ENCODE results near the gene FAM3A.

FAM3A gene

DNA sequence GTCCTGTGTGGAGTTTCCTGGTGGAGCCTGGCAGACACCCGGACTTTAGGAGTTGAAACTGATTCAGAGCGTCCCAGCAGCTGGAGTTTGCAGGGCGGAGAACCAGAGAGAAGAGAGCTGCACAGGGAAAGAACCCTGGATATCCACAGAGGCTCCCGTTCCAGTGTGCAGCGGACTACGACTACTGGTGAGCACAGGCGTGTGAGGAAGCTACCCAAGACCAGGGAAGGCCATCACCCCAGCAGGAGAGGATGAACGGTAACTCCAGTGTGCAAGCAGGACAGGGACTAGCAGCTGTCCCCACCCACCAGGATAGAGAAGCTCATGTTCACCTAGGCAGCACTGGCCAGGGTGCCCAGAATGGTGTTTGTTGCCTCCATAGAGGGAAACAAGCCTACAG lies 39.2 kb downstream of the FAM3A start:
- Histone ChIP-seq H3K27ac (ENCODE audit: low read depth, low read length) (no peak overlapping the region), H3K9me3 (ENCODE audit: control insufficient read depth, insufficient read depth, low read length) (peaks cover 30% of the 10 kb centered on the region), H3K9ac (ENCODE audit: low read depth, low read length) (no peak overlapping the region), H3K36me3 (ENCODE audit: control insufficient read depth, insufficient read depth, low read length) (no peaks in the 10 kb centered on the region), H3K4me1 (ENCODE audit: control insufficient read depth, insufficient read depth, low read length) (no peaks in the 10 kb centered on the region), H3K4me3 (ENCODE audit: low read depth, low read length) (no peak overlapping the region), H3K27me3 (ENCODE audit: control insufficient read depth, insufficient read depth, low read length) (no peaks in the 10 kb centered on the region)

DNA sequence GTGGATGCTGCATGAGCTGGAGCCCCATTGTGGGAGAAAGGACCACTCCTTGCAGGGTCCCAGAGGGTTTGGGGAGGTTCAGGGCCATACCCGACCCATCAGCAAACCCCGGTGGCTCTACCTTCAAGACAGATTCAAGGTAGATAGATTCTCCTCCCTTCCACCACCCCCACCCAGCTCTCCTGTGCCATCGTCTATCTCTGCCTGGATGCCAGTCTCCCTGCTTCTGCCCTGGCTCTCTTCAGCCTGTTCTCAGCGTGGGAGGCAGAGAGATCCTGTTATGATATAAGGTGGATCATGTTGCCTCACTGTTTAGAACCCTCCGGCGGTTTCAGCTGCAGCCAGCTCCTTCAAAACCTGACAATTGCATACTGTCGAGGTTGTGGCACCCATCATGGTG lies 42.3 kb downstream of the FAM3A start:
- H3K27ac ChIP-seq (ENCODE audit: low read depth, low read length): no peak overlapping the region
- no peaks in the 10 kb centered on the region for H3K27me3 ChIP-seq (ENCODE audit: control insufficient read depth, insufficient read depth, low read length)
- H3K36me3 ChIP-seq (ENCODE audit: control insufficient read depth, insufficient read depth, low read length): peaks cover 21% of the 10 kb centered on the region

DNA sequence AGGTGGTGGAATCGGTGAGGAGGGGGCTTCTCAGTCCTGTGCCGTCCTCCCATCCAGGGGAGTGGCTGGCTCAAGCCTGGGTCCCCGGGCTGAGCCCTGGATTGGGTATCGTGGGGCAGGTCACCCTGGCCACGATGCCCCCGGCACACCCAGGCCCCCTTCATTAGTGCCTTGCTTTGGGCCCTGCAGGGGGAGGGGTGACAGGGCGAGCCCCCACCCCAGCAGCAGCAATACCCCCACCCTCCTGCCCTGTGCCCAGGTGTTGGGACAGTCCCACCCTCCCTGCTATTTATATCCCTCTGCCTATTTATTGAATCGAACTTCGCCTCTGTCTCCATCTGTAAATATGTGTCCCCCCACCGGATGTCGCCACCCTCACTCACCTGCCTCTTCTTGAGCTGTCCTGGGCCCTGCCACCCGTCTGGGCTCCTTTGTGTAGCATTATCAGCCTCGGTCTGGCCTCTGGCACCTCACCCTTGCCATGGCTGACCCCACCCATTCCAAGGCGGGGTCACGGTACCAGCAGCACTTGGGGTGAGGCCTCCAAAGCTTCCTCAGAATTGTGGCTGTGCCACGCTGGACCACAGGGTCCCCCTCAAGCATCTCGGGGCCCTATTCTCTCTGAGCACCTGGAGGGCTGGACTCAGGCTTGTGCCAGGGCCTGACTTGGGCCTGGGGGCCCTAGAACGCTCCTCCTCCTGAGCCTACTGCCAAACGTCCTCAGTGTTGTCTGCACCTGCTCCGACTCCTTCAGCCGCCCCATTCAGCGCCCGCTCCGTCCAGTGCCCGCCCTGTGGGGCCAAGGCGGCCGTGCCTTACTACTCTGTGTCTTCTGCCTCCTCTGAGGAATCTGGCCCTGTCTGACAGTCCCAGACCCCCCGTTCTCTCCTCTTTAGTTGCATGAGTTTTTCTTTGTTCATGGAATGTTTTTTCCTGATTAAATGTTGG lies 43.1 kb downstream of the FAM3A start:
- no peak overlapping the region for H3K27ac ChIP-seq (ENCODE audit: low read depth, low read length)
- H3K4me3 ChIP-seq (ENCODE audit: low read depth, low read length): no peak overlapping the region
- no peaks in the 10 kb centered on the region for H3K27me3 ChIP-seq (ENCODE audit: control insufficient read depth, insufficient read depth, low read length)
- H3K4me1 ChIP-seq (ENCODE audit: control insufficient read depth, insufficient read depth, low read length): no peaks in the 10 kb centered on the region
- H3K9me3 ChIP-seq (ENCODE audit: control insufficient read depth, insufficient read depth, low read length): peaks cover 49% of the 10 kb centered on the region
- peaks cover 25% of the 10 kb centered on the region for H3K36me3 ChIP-seq (ENCODE audit: control insufficient read depth, insufficient read depth, low read length)
- H3K9ac ChIP-seq (ENCODE audit: low read depth, low read length): no peak overlapping the region

More for the DNA sequence above, 42.3 kb downstream of the FAM3A start:
- no peak overlapping the region for H3K9ac ChIP-seq (ENCODE audit: low read depth, low read length)
- no peaks in the 10 kb centered on the region for H3K4me1 ChIP-seq (ENCODE audit: control insufficient read depth, insufficient read depth, low read length)
- peaks cover 53% of the 10 kb centered on the region for H3K9me3 ChIP-seq (ENCODE audit: control insufficient read depth, insufficient read depth, low read length)
- no peak overlapping the region for H3K4me3 ChIP-seq (ENCODE audit: low read depth, low read length)

DNA sequence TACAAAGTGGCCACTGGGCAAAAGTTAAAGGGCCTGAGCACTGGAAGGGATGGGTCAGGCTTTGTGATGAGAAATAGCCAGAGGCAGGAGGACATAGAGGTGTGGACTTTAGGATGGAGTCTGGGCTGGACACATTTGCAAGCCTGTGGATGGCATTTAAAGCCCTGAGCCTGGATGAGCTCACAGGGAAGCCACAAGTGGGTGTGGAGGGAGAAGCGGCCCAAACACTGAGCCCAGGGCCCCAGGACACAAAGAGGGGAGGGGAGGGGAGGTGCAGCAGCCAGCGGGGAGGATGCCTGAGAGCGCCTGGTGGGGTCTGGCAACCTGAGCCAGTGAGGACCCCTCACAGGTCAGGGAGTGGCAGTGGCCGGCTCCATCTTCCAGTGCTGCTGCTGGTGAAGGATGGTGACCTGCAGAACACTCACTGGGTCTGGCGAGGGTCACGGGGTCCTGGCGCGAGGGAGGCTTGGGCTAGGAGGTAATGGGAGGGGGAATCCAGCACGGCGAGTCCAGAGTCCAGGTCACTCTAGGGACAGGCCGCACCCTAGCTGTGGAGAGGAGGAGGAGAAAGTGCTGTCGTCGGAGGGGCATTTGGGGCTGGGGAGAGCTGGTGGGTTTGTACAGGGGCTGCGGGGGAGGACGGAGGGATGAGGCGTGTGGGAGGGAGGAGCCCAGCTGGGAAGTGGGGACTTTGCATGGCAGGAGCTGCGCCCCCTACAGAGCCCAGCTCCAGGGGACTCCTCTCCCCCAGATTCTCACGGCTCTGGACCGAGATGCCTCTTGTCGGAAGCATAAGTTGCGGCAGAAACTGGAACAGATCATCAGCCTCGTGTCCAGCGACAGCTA lies 44.0 kb downstream of the FAM3A start:
- H3K9me3 ChIP-seq (ENCODE audit: control insufficient read depth, insufficient read depth, low read length): peaks cover 41% of the 10 kb centered on the region
- no peaks in the 10 kb centered on the region for H3K4me1 ChIP-seq (ENCODE audit: control insufficient read depth, insufficient read depth, low read length)
- H3K27me3 ChIP-seq (ENCODE audit: control insufficient read depth, insufficient read depth, low read length): no peaks in the 10 kb centered on the region
- no peak overlapping the region for H3K4me3 ChIP-seq (ENCODE audit: low read depth, low read length)
- H3K36me3 ChIP-seq (ENCODE audit: control insufficient read depth, insufficient read depth, low read length): peaks cover 27% of the 10 kb centered on the region
- no peak overlapping the region for H3K27ac ChIP-seq (ENCODE audit: low read depth, low read length)
- H3K9ac ChIP-seq (ENCODE audit: low read depth, low read length): no peak overlapping the region

DNA sequence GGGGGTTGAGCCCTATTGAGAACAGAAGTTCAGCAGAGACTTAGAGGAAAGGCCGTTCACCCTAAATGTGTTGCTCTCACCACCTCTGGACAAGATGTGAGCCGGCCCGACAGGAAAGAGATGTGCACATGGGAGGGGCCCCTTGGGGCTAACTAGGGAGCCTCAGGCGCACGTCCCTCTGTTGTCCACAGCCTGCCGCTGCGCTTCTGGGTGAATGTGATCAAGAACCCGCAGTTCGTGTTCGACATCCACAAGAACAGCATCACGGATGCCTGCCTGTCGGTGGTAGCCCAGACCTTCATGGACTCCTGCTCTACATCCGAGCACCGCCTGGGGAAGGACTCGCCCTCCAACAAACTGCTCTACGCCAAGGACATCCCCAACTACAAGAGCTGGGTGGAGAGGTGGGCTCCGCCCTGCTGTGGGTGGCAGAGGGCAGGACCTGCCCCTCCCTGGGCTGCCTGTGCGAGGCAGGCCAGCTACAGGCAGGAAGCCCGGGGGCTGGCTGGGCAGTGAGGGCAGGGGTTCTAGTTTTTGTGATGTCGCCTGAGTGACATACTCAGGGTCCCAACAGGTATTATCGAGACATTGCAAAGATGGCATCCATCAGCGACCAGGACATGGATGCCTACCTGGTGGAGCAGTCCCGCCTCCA lies 45.0 kb downstream of the FAM3A start:
- Histone ChIP-seq H3K9ac (ENCODE audit: low read depth, low read length) (no peak overlapping the region), H3K4me3 (ENCODE audit: low read depth, low read length) (no peak overlapping the region), H3K27ac (ENCODE audit: low read depth, low read length) (no peak overlapping the region), H3K4me1 (ENCODE audit: control insufficient read depth, insufficient read depth, low read length) (no peaks in the 10 kb centered on the region), H3K27me3 (ENCODE audit: control insufficient read depth, insufficient read depth, low read length) (no peaks in the 10 kb centered on the region), H3K36me3 (ENCODE audit: control insufficient read depth, insufficient read depth, low read length) (peaks cover 27% of the 10 kb centered on the region), H3K9me3 (ENCODE audit: control insufficient read depth, insufficient read depth, low read length) (peaks cover 43% of the 10 kb centered on the region)

DNA sequence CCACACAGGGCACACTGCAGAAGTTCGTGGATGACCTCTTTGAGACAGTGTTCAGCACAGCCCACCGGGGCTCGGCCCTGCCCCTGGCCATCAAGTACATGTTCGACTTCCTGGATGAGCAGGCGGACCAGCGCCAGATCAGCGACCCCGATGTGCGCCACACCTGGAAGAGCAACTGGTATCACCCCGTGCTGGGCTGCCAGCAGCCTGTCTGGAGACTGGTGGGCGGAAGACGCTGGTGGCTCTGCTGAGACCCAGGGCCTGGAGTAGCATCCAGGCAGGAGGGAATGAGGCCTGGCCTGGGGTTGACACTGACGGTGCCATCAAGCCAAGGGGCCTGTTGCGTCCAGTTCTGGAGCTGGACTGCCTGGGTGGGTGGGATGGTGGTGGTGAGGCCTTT lies 45.6 kb downstream of the FAM3A start:
- peaks cover 29% of the 10 kb centered on the region for H3K36me3 ChIP-seq (ENCODE audit: control insufficient read depth, insufficient read depth, low read length)
- no peak overlapping the region for H3K27ac ChIP-seq (ENCODE audit: low read depth, low read length)
- no peak overlapping the region for H3K4me3 ChIP-seq (ENCODE audit: low read depth, low read length)
- H3K9ac ChIP-seq (ENCODE audit: low read depth, low read length): no peak overlapping the region
- no peaks in the 10 kb centered on the region for H3K4me1 ChIP-seq (ENCODE audit: control insufficient read depth, insufficient read depth, low read length)
- H3K9me3 ChIP-seq (ENCODE audit: control insufficient read depth, insufficient read depth, low read length): peaks cover 43% of the 10 kb centered on the region
- no peaks in the 10 kb centered on the region for H3K27me3 ChIP-seq (ENCODE audit: control insufficient read depth, insufficient read depth, low read length)

DNA sequence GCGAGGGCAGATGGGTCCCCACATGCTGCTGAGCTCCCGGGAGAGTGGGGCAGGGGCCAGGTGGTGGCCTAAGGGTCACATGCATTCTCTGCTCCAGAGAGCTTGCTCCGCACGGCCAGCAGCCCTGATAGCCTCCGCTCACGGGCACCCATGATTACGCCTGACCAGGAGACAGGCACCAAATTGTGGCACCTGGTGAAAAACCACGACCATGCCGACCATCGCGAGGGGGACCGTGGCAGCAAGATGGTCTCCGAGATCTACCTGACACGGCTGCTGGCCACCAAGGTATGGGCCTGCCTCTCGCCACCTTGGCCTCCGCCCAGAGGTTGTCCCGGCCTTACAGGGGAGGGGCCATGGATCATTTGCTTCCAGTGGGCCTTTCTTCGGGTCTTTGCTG lies 46.2 kb downstream of the FAM3A start:
- H3K9me3 ChIP-seq (ENCODE audit: control insufficient read depth, insufficient read depth, low read length): peaks cover 43% of the 10 kb centered on the region
- no peaks in the 10 kb centered on the region for H3K27me3 ChIP-seq (ENCODE audit: control insufficient read depth, insufficient read depth, low read length)
- H3K9ac ChIP-seq (ENCODE audit: low read depth, low read length): no peak overlapping the region
- H3K36me3 ChIP-seq (ENCODE audit: control insufficient read depth, insufficient read depth, low read length): peaks cover 32% of the 10 kb centered on the region
- no peak overlapping the region for H3K27ac ChIP-seq (ENCODE audit: low read depth, low read length)
- H3K4me1 ChIP-seq (ENCODE audit: control insufficient read depth, insufficient read depth, low read length): no peaks in the 10 kb centered on the region
- no peak overlapping the region for H3K4me3 ChIP-seq (ENCODE audit: low read depth, low read length)

DNA sequence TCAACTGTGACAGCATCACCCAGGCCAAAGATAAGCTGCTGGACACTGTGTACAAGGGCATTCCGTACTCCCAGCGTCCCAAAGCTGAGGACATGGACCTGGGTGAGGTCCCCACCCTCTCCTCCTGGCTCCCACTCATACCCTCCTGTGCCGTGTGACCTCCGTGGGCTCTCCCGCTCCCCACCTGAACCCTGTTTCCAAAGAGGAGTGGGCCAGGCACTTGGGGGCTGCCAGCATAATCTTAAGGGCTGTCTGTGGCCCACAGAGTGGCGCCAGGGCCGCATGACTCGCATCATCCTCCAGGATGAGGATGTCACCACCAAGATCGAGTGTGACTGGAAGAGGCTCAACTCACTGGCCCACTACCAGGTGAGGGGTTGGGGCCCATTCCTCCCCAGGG lies 46.9 kb downstream of the FAM3A start:
- Histone ChIP-seq H3K36me3 (ENCODE audit: control insufficient read depth, insufficient read depth, low read length) (peaks cover 36% of the 10 kb centered on the region), H3K4me1 (ENCODE audit: control insufficient read depth, insufficient read depth, low read length) (no peaks in the 10 kb centered on the region), H3K9ac (ENCODE audit: low read depth, low read length) (no peak overlapping the region), H3K27me3 (ENCODE audit: control insufficient read depth, insufficient read depth, low read length) (no peaks in the 10 kb centered on the region), H3K27ac (ENCODE audit: low read depth, low read length) (no peak overlapping the region), H3K4me3 (ENCODE audit: low read depth, low read length) (no peak overlapping the region), H3K9me3 (ENCODE audit: control insufficient read depth, insufficient read depth, low read length) (peaks cover 46% of the 10 kb centered on the region)

DNA sequence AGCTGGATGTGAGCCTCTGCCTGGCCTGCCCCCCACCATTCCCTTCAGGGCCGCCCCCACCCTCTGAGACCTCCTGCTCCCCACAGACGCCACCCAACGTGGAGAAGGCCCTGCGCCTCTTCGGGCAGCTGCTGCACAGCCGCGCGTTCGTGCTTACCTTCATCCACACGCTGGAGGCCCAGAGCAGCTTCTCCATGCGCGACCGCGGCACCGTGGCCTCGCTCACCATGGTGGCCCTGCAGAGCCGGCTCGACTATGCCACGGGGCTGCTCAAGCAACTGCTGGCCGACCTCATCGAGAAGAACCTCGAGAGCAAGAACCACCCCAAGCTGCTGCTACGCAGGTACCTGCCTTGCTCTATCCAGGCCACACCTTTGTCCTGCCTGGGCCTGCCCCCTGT lies 47.8 kb downstream of the FAM3A start:
- no peak overlapping the region for H3K27ac ChIP-seq (ENCODE audit: low read depth, low read length)
- no peak overlapping the region for H3K9ac ChIP-seq (ENCODE audit: low read depth, low read length)
- peaks cover 37% of the 10 kb centered on the region for H3K36me3 ChIP-seq (ENCODE audit: control insufficient read depth, insufficient read depth, low read length)
- no peak overlapping the region for H3K4me3 ChIP-seq (ENCODE audit: low read depth, low read length)
- H3K4me1 ChIP-seq (ENCODE audit: control insufficient read depth, insufficient read depth, low read length): no peaks in the 10 kb centered on the region
- no peaks in the 10 kb centered on the region for H3K27me3 ChIP-seq (ENCODE audit: control insufficient read depth, insufficient read depth, low read length)
- H3K9me3 ChIP-seq (ENCODE audit: control insufficient read depth, insufficient read depth, low read length): peaks cover 40% of the 10 kb centered on the region

DNA sequence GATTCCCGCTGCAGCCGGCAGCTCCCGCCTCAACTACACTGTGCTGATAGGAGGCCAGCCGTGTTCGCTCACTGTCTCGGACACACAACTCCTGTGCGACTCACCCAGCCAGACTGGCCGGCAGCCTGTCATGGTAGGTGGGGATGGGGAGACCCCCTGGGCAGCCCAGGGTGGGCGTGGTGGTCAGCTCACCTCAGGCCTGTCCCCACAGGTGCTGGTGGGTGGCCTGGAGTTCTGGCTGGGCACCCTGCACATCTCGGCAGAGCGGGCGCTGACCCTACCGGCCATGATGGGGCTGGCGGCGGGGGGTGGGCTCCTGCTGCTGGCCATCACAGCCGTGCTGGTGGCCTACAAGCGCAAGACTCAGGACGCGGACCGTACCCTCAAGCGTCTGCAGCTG lies 48.5 kb downstream of the FAM3A start:
- Histone ChIP-seq H3K4me1 (ENCODE audit: control insufficient read depth, insufficient read depth, low read length) (no peaks in the 10 kb centered on the region), H3K27me3 (ENCODE audit: control insufficient read depth, insufficient read depth, low read length) (no peaks in the 10 kb centered on the region), H3K4me3 (ENCODE audit: low read depth, low read length) (no peak overlapping the region), H3K27ac (ENCODE audit: low read depth, low read length) (no peak overlapping the region), H3K9me3 (ENCODE audit: control insufficient read depth, insufficient read depth, low read length) (peaks cover 46% of the 10 kb centered on the region), H3K36me3 (ENCODE audit: control insufficient read depth, insufficient read depth, low read length) (peaks cover 44% of the 10 kb centered on the region), H3K9ac (ENCODE audit: low read depth, low read length) (no peak overlapping the region)
